Lower leg skin (tissue), 4 donors: ENCODE results near the gene ARHGEF4. TPM values are rescaled to one million over a fixed set of nuclear protein-coding genes. Genes with fewer than 3 reads are reported as not detected.

ENCODE experiments used
- DNase-seq, 2 donors: peaks; one replicate each; pipeline ENCODE4 v3.0.0-alpha.2; 2019; ENCODE audit warnings: low spot score in 2 of 2
- H3K4me3 ChIP-seq: fragments of 200-600 bp; sonication (generic); 2 replicates; pipeline ENCODE4 v1.5.1; 2017; ENCODE audit warnings: mild to moderate bottlenecking, low read depth; ENCODE audit not compliant: poor library complexity, severe bottlenecking
- POLR2A ChIP-seq, 2 donors: fragments of 450-650 bp; IDR thresholded peaks; one replicate each; pipeline ENCODE4 v1.6.1; 2016 to 2017; ENCODE audit warnings: antibody characterized with exemption in 2 of 2, mild to moderate bottlenecking in 1 of 2, moderate library complexity in 1 of 2
- WGBS, 2 donors: methylation state at CpG; one replicate each; pipeline ENCODE4 v1.1.5; 2018; 5-methylcytosine and 5-hydroxymethylcytosine counted together
- intact Hi-C: fragments of 100-400 bp; cut with DNase I; formaldehyde crosslinking; loops from one replicate; pipeline ENCODE4 v1.15.0; 2023; ENCODE audit warnings: low total_unique reads
- total RNA-seq, 4 donors: library from RNA; depleted of rRNA; stranded (reverse); fragments of >200 nt; gene quantifications; one replicate each; pipeline ENCODE4 v1.1.0, GENCODE V29; 2016
- TF ChIP-seq, protein P1 (sequence below), 3 donors: fragments of 450-650 bp; IDR thresholded peaks; one replicate each; pipeline ENCODE4 v1.5.1; 2016; ENCODE audit warnings: antibody characterized with exemption in 3 of 3, mild to moderate bottlenecking in 3 of 3, moderate library complexity in 2 of 3

The ARHGEF4 gene
- total RNA-seq, 4 donors from 2014 or later: 106 to 220 (median 120) TPM

DNA sequence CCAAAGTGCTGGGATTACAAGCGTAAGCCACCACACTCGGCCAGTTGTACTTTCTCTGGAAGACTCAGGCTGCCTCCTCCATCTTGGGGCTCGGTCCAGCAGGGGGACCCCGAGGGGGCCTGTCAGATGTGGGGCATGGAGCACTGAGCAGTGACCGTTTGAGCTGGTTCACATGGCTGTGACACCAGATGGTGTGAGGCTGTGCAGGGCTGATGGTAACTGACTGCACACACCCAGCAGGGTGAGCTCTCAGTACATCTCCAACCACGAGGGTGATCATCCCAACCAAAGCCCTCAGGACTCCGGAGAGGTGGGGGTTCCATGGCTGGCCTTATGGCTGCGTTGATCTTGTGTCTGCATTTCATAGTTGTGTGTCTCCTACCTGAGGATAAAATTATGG is 193.1 kb downstream of the ARHGEF4 start:
- TF ChIP-seq POLR2A (IDR thresholded peaks at IDR 0.05): no peak
- TF ChIP-seq, protein P1, sequence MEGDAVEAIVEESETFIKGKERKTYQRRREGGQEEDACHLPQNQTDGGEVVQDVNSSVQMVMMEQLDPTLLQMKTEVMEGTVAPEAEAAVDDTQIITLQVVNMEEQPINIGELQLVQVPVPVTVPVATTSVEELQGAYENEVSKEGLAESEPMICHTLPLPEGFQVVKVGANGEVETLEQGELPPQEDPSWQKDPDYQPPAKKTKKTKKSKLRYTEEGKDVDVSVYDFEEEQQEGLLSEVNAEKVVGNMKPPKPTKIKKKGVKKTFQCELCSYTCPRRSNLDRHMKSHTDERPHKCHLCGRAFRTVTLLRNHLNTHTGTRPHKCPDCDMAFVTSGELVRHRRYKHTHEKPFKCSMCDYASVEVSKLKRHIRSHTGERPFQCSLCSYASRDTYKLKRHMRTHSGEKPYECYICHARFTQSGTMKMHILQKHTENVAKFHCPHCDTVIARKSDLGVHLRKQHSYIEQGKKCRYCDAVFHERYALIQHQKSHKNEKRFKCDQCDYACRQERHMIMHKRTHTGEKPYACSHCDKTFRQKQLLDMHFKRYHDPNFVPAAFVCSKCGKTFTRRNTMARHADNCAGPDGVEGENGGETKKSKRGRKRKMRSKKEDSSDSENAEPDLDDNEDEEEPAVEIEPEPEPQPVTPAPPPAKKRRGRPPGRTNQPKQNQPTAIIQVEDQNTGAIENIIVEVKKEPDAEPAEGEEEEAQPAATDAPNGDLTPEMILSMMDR (IDR thresholded peaks at IDR 0.05): no peak
- intact Hi-C loops: no loop called here
- WGBS, 2 donors: 79 to 86% methylated on average over 5 to 8 of the region's 8 CpGs
- H3K4me3 ChIP-seq: no peak overlapping the region
- peak in 1 of 2 donors; percentile 76 for DNase-seq

DNA sequence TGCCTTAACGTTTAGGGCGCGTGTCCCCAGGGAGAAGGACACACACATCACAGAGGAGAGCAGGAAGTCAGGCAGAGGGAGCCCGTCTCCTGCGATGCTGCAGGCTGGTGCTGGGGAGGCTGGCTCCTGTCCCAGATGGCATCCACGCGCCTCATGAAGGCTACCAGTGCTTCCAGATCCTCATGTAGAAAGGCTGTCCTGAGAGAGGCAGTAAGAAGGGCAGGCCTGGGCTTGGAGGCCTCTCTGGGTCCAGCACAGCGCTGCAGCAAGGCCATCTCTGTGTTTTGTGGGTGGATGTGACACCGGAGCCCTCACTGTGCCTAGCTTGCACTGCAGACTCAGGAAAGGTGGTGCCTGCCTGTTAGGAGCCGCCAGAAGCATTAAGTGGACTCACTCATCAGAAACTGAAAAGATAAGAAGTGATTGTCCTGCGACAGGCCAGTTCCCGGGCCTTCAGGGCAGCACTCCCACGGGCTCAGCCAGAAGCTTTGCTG is 193.8 kb downstream of the ARHGEF4 start:
- 66 to 74% methylated on average over 13 of the region's 13 CpGs for WGBS, 2 donors
- intact Hi-C loops: no loop called here
- H3K4me3 ChIP-seq: no peak overlapping the region
- DNase-seq: peak in 1 of 2 donors; percentile 73
- TF ChIP-seq, protein P1 (IDR thresholded peaks at IDR 0.05): no peak
- no peak for TF ChIP-seq POLR2A (IDR thresholded peaks at IDR 0.05)

DNA sequence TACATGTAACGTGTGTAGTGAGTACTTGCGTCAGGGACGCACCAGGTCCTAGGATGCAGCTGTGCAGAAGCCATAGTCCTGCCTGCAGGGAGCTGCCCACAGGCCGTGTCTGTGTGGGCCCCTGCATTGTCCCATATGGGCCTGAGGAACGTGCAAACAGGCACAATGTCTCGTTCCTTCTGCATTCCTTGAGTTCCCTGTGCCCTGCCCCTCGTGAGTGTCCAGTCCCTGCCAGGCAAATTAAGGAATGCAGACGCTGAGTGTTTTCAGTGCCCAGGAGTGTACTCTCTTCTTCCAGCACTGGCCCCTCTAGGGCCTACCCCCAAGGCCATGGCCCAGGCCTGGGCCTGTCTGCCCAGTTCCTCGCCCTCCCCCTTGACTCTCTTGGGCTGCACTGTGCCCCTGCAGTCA is 194.7 kb downstream of the ARHGEF4 start:
- peak in 1 of 2 donors; percentile 67 for DNase-seq
- WGBS, 2 donors: 77 to 88% methylated on average over 9 of the region's 9 CpGs
- intact Hi-C loops: no loop called here
- TF ChIP-seq, protein P1 (IDR thresholded peaks at IDR 0.05): no peak
- no peak for TF ChIP-seq POLR2A (IDR thresholded peaks at IDR 0.05)
- H3K4me3 ChIP-seq: no peak overlapping the region

DNA sequence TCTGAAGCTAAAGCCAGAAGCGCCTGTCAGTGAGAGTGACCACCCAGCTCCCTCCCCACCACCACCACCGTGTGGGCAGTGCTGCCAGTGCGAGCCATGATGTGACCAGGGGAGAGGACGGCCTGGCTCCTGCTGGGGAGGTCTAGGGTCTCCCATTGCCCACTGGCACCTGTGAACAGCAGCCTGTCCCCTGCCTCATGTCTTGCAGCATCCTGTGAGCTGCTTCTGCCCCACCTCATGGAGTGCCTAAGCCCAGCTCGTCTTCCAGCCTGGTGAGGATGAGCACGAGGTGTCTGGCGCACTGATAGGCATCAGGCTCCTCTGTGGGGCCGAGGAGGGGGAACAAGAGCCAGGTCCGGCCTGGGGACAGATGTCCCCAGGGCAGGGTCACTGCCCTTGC is 195.2 kb downstream of the ARHGEF4 start:
- TF ChIP-seq, protein P1 (IDR thresholded peaks at IDR 0.05): no peak
- no peak for TF ChIP-seq POLR2A (IDR thresholded peaks at IDR 0.05)
- H3K4me3 ChIP-seq: no peak overlapping the region
- intact Hi-C loops: no loop called here
- DNase-seq: peak in 1 of 2 donors; percentile 82
- 76 to 90% methylated on average over 6 to 8 of the region's 9 CpGs for WGBS, 2 donors

DNA sequence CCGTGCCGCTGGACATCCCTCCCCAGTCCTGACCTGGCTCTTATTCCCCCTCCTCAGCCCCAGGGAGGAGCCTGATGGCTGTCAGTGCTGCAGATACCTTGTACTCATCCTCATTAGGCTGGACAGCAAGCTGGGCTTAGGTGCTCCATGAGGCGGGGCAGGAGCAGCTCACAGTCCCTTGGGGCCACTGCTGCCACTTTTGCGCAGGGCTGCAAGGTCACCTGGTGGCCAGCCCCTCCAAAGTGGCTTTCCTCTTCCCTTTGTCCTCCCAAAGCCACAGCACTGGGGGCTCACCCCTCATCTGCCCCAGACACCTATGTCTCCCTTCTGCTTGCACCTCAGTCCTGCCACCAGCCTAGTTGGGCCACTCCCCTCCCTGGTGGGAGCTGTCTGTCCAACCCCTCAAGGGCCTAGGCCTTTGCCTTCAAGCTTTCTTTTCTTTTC is 195.7 kb downstream of the ARHGEF4 start:
- intact Hi-C loops: no loop called here
- DNase-seq: peak in 1 of 2 donors; percentile 68
- TF ChIP-seq, protein P1 (IDR thresholded peaks at IDR 0.05): no peak
- WGBS, 2 donors: 94 to 96% methylated on average over 4 of the region's 4 CpGs
- H3K4me3 ChIP-seq: no peak overlapping the region

DNA sequence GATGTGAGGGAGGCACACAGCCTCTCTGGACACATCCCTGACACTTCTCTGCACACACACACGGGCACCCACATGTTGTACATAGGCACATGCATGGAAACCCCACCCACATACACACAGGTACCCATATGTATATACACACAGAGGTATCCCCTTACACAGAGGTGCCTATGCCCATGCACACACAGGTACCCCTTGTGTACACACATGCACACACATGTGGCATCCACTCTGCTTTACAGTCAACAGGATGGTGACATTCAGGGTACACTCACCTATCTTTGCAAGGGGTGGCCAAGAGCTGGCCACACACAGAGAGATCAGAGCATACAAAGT is 197.0 kb downstream of the ARHGEF4 start:
- 44 to 50% methylated on average over 1 of the region's 1 CpG for WGBS, 2 donors
- H3K4me3 ChIP-seq: no peak overlapping the region
- DNase-seq: no peak
- intact Hi-C loops: no loop called here
- TF ChIP-seq, protein P1 (IDR thresholded peaks at IDR 0.05): no peak
- no peak for TF ChIP-seq POLR2A (IDR thresholded peaks at IDR 0.05)
